Esophagus squamous epithelium (tissue), 5 donors: ENCODE data around the gene KIF1B. TPM values are rescaled to one million over a fixed set of nuclear protein-coding genes. Genes with fewer than 3 reads are reported as not detected.
"Not testable (repeated sequence)": the region's sequence is repeated elsewhere in the genome, so short reads cannot be mapped to it uniquely, and the experiment has no call there.

ENCODE experiments used
- DNase-seq: peaks from one replicate; lab custom pipeline; 2025; lab: John Stamatoyannopoulos, UW
- H3K27ac ChIP-seq, 4 donors: fragments of 200-600 bp; sonication (generic); one replicate each; pipeline ENCODE4 v1.5.1; 2016 to 2019; ENCODE audit warnings: mild to moderate bottlenecking in 1 of 4
- H3K27me3 ChIP-seq, 4 donors: fragments of 200-600 bp; sonication (generic); 1 replicate in 3 of 4; 2 replicates in 1 of 4; pipeline versions ENCODE4 v1.5.1 to v1.6.0; 2017 to 2021; ENCODE audit warnings: antibody characterized with exemption in 1 of 4
- H3K36me3 ChIP-seq, 3 donors: fragments of 200-600 bp; sonication (generic); one replicate each; pipeline ENCODE4 v1.5.1; 2016 to 2019
- H3K4me1 ChIP-seq, 3 donors: fragments of 200-600 bp; sonication (generic); one replicate each; pipeline ENCODE4 v1.5.1; 2017 to 2019
- H3K4me3 ChIP-seq, 4 donors: fragments of 200-600 bp; sonication (generic); 1 replicate in 3 of 4; 2 replicates in 1 of 4; pipeline ENCODE4 v1.5.1; 2016 to 2019; ENCODE audit warnings: mild to moderate bottlenecking in 2 of 4, moderate library complexity in 1 of 4
- H3K9me3 ChIP-seq, 3 donors: fragments of 200-600 bp; sonication (generic); one replicate each; pipeline ENCODE4 v1.5.1; 2016 to 2019
- POLR2A ChIP-seq, 4 donors: fragments of 450-650 bp; IDR thresholded peaks; one replicate each; pipeline ENCODE4 v1.6.1; 2017; ENCODE audit warnings: antibody characterized with exemption in 4 of 4, mild to moderate bottlenecking in 4 of 4, moderate library complexity in 3 of 4
- WGBS, 2 donors: methylation state at CpG; one replicate each; pipeline ENCODE4 v1.1.5; 2018; 5-methylcytosine and 5-hydroxymethylcytosine counted together
- intact Hi-C: fragments of 100-400 bp; cut with DNase I; formaldehyde crosslinking; loops from one replicate; pipeline ENCODE4 v1.15.0; 2022
- total RNA-seq, 4 donors: library from RNA; depleted of rRNA; stranded (reverse); fragments of >200 nt; gene quantifications; one replicate each; pipeline ENCODE4 v1.1.0, GENCODE V29; 2016
- TF ChIP-seq, protein P1 (sequence below), 6 experiments: fragments of 450-650 bp in 4 of 6; fragments of 200-600 bp in 2 of 6; sonication (generic) in 2 of 6; IDR thresholded peaks; one replicate each; pipeline ENCODE4 v1.5.1; 2016 to 2019; ENCODE audit warnings: antibody characterized with exemption in 6 of 6, mild to moderate bottlenecking in 4 of 6, moderate library complexity in 4 of 6
- donor health status: DM: yes; HTN: yes; CAD: no.

KIF1B gene
- total RNA-seq, 4 donors from 2014 or later = 27.1 to 40.6 (median 38.1) TPM

DNA sequence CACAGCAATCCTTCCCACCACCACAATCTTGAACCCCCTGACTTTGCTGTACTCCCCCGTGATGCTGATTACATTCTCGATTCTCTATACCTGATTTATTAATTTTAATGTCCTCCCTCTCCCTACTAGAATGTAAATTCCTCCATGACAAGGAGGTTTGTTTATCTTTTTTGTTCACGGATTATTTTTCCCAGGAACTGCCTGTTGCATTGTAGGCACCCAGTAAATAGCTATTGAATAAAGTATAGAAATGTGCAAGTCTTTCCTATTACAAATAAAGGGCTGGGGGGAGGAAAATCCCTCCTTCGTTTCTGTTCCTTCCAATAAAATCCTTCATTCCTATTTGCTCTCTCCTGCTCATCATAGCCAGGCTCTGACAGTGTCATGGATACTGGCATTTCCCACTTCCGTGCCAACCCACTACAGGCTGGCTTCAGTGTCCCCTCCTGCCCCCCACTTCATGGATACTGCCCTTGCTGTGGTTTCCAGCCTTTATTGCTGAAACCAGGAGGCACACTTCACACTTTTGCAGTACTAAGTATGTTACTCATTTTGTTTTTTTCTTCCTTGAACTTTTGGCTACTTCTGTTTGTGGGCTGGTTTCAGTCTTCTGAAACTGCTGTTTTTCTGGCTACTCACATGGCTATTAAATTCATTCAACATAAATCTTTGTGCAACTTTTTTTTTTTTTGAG, 7.5 kb downstream of the KIF1B start:
- intact Hi-C loops = loop anchor here (10.0 kb wide), 1 partner anchor 117 kb away; no protein-coding TSS in a partner anchor
- no peak overlapping the region for H3K4me3 ChIP-seq
- H3K9me3 ChIP-seq = no peaks in the 10 kb centered on the region
- H3K4me1 ChIP-seq = peaks cover 15 to 76% (median 38%) of the 10 kb centered on the region in 3 donors
- H3K36me3 ChIP-seq = no peaks in the 10 kb centered on the region
- DNase-seq = no peak
- peak overlapping the region in 1 of 4 donors; percentile 41 for H3K27ac ChIP-seq
- H3K27me3 ChIP-seq = no peaks in the 10 kb centered on the region
- no peak for TF ChIP-seq POLR2A (IDR thresholded peaks at IDR 0.05)
- TF ChIP-seq, protein P1, sequence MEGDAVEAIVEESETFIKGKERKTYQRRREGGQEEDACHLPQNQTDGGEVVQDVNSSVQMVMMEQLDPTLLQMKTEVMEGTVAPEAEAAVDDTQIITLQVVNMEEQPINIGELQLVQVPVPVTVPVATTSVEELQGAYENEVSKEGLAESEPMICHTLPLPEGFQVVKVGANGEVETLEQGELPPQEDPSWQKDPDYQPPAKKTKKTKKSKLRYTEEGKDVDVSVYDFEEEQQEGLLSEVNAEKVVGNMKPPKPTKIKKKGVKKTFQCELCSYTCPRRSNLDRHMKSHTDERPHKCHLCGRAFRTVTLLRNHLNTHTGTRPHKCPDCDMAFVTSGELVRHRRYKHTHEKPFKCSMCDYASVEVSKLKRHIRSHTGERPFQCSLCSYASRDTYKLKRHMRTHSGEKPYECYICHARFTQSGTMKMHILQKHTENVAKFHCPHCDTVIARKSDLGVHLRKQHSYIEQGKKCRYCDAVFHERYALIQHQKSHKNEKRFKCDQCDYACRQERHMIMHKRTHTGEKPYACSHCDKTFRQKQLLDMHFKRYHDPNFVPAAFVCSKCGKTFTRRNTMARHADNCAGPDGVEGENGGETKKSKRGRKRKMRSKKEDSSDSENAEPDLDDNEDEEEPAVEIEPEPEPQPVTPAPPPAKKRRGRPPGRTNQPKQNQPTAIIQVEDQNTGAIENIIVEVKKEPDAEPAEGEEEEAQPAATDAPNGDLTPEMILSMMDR (IDR thresholded peaks at IDR 0.05) = no peak
- WGBS, 2 donors = 57 to 58% methylated on average over 5 of the region's 5 CpGs

DNA sequence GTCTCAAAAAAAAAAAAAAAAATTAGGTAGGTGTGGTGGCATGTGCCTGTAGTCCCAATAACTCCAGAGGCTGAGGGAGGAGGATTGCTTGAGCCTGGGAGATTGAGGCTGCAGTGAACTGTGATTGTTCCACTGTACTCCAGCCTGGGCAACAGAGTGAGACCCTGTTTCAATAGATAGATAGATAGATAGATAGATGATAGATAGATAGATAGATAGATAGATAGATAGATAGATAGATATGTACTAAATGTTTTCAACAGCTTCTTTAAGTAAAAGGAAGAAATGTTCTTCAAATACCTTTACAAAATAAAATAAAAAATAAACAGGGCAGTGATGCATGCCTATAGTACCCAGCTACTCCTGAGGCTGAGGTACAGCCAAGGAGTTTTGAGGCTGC, 9.8 kb downstream of the KIF1B start:
- no peaks in the 10 kb centered on the region for H3K36me3 ChIP-seq
- TF ChIP-seq, protein P1 (IDR thresholded peaks at IDR 0.05) = no peak
- TF ChIP-seq POLR2A (IDR thresholded peaks at IDR 0.05) = no peak
- H3K9me3 ChIP-seq = no peaks in the 10 kb centered on the region
- peaks cover 10 to 71% (median 31%) of the 10 kb centered on the region in 3 donors for H3K4me1 ChIP-seq
- H3K27me3 ChIP-seq = no peaks in the 10 kb centered on the region
- no peak overlapping the region for H3K27ac ChIP-seq
- intact Hi-C loops = no loop called here
- DNase-seq = no peak
- no peak overlapping the region for H3K4me3 ChIP-seq

DNA sequence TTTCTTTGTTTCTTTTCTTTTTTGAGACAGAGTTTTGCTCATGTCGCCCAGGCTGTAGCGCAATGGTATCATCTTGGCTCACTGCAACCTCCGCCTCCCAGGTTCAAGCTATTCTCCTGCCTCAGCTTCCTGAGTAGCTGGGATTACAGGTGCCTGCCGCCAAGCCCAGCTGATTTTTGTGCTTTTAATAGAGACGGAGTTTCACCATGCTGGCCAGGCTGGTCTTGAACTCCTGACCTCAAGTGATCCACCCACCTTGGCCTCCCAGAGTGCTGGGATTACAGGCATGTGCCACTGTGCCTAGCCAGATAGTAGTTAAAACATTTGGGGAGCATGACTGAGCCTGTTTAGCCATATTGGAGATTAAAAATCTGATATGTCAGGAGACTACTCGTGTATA, 10.3 kb downstream of the KIF1B start:
- WGBS, 2 donors = 87 to 93% methylated on average over 6 of the region's 6 CpGs
- H3K4me3 ChIP-seq, H3K27me3 ChIP-seq, H3K9me3 ChIP-seq, intact Hi-C loops, H3K27ac ChIP-seq, H3K36me3 ChIP-seq, DNase-seq: not testable (repeated sequence)
- peaks cover 8 to 67% (median 32%) of the 10 kb centered on the region in 3 donors for H3K4me1 ChIP-seq

DNA sequence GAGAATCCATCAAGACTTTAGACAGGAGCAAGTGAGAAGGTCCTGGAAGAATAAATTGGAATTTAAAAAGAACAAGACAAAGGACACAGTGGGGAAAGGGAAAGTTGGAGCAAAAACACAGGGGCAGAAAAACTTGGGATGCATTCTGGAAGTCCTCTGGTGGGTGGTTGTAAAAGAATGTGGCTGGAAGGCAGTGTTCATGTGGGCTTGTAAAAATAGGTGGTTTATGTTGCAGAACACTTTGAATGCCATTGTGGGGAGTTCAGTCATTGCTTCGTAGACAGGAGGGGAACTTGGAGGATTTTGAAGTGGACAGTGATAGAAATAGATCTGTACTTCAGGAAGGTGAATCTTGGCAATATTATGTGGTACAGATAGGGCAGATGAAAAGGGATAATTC, 15.2 kb downstream of the KIF1B start:
- no peaks in the 10 kb centered on the region for H3K36me3 ChIP-seq
- no peak for TF ChIP-seq POLR2A (IDR thresholded peaks at IDR 0.05)
- TF ChIP-seq, protein P1 (IDR thresholded peaks at IDR 0.05) = no peak
- peaks cover 0 to 40% (median 6%) of the 10 kb centered on the region in 3 donors for H3K4me1 ChIP-seq
- no peak overlapping the region for H3K27ac ChIP-seq
- no peaks in the 10 kb centered on the region for H3K9me3 ChIP-seq
- H3K4me3 ChIP-seq = no peak overlapping the region
- DNase-seq = no peak
- no peaks in the 10 kb centered on the region for H3K27me3 ChIP-seq
- WGBS, 2 donors = 58 to 83% methylated on average over 1 of the region's 1 CpG
- intact Hi-C loops = no loop called here

DNA sequence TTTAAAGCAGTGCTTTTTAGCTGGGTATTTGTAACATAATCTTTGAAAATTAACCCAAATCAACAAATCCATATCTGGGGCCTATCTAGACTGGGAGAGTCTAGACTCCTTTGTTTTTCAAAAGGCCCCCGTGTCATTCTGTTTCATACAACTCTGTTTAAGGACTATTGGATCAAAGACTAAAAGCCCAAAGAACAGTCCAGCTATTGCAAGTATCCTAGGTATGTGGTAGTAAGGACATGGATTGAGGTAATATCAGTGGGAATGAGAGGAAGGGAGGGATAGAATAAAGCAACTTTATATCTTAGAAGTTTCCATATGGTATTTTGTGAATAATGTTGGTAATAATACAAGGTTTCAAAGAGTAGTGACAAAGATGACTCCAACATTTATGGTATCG, 18.2 kb downstream of the KIF1B start:
- DNase-seq = no peak
- 94 to 99% methylated on average over 2 of the region's 2 CpGs for WGBS, 2 donors
- Histone ChIP-seq H3K4me1 (peaks cover 0 to 32% (median 4%) of the 10 kb centered on the region in 3 donors), H3K27me3 (no peaks in the 10 kb centered on the region), H3K36me3 (peaks cover 0 to 7% (median 0%) of the 10 kb centered on the region in 3 donors), H3K9me3 (no peaks in the 10 kb centered on the region), H3K4me3 (no peak overlapping the region), H3K27ac (no peak overlapping the region)
- intact Hi-C loops = no loop called here
- TF ChIP-seq POLR2A (IDR thresholded peaks at IDR 0.05) = no peak
- TF ChIP-seq, protein P1 (IDR thresholded peaks at IDR 0.05) = no peak
